ENCODE data around the gene LETM1.
A peak's percentile ranks its signal among the peaks of the same experiment; 100 is the strongest.

Gene LETM1

DNA sequence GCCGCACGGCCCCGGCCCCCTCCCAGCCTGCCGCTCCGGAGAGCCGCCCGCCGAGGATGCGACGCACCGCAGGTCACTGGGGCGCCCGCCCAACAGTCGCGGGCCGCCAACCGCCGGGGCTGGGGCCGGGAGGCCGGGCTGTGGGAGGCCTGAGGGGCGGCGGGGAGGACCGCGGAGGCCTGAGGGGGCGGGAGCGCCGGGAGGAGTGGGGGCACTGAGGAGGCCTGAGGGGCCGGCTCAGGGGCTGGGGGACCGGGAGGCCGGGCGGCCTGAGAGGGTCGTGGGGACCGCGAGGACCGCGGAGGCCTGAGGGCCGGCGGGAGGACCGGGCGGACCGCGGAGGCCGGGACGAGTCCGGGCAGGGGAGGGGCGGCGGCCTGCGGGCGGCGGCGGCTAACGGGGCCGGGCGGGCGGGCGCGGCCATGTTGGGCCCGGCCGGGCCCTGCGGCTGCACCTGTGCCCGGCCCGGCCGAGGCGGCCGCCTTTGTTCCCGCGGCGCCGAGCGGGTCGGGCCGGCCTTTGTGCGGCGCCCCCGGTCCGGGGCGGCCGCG, 15.6 kb upstream of the LETM1 start:
- DNase-seq = no peak

DNA sequence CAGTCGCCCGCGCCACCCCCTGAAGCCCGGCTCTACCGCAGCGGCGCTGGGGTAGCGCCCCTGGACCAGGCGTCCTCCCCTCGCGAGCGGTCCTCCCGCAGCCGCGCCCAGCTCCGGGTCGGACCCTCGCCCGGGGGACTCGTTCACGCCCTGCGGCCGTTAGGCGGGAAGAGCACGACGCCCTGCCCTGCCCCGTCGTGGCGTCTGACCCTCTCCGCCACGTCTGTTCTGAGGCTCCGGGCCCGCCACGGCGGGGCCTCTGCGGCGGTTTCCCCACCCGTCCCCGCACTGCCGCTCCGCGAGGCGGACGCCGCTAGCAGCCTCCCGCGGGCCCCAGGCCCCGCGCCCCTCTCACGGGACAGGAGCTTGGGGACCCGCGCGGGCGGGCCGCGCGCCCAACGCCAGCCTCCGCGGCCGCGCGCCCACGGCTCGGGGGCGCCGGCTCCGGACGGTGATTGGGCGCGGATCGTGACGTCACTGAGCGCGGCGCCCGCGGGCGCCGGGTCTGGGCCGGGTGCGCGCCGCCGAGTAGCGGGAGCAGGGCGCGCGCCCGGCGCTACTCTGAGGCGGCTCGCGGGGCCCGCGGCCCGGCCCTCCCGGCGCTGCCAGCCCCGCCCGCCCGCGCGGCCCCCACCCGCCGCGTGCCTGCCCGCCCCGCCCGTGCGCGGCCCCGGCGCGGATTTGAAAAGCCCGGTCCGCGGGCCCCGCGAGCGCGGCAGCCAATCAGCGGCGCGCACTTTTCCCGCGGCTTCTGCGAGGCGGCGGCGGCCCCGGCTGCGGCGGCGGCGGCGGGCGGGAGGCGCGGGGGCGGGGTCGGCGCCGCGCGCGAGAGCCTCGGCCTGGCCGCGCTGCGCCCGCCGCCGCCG, 14.9 kb upstream of the LETM1 start, which contains the start of gene NSD2:
NSD2 (plus strand) TSS at position 816 of the 866 bp plus-strand sequence. CDS start 29,262 bp downstream, outside the sequence.
- DNase-seq = peak; percentile 71

GRCh38 chr4:1870328-1870577, 14.3 kb upstream of the LETM1 start:
- peak; percentile 70 for DNase-seq

- no peak for DNase-seq
Measured at GRCh38 chr4:1869530-1870327, 13.8 kb upstream of the LETM1 start.

DNA sequence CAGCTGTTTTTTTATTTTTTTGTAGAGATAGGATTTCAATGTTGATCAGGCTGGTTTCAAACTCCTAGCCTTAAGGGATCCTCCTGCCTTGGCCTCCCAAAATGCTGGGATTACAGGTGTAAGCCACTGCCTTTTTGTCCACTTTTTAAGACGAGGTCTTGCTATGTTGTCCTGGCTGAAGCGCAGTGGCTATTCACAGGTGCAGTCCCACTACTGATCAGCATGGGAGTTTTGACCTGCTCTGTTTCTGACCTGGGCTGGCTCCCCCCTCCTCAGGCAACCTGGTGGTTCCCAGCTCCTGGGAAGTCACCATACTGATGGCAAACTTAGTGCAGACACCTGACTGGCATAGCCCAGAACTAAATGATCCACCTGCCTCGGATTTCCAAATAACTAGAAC, 13.0 kb upstream of the LETM1 start:
- no peak for DNase-seq

- no peak for DNase-seq
Measured at GRCh38 chr4:1868293-1868692, 12.3 kb upstream of the LETM1 start.

- no peak for DNase-seq
Measured at GRCh38 chr4:1866189-1866661, 10.3 kb upstream of the LETM1 start.

DNA sequence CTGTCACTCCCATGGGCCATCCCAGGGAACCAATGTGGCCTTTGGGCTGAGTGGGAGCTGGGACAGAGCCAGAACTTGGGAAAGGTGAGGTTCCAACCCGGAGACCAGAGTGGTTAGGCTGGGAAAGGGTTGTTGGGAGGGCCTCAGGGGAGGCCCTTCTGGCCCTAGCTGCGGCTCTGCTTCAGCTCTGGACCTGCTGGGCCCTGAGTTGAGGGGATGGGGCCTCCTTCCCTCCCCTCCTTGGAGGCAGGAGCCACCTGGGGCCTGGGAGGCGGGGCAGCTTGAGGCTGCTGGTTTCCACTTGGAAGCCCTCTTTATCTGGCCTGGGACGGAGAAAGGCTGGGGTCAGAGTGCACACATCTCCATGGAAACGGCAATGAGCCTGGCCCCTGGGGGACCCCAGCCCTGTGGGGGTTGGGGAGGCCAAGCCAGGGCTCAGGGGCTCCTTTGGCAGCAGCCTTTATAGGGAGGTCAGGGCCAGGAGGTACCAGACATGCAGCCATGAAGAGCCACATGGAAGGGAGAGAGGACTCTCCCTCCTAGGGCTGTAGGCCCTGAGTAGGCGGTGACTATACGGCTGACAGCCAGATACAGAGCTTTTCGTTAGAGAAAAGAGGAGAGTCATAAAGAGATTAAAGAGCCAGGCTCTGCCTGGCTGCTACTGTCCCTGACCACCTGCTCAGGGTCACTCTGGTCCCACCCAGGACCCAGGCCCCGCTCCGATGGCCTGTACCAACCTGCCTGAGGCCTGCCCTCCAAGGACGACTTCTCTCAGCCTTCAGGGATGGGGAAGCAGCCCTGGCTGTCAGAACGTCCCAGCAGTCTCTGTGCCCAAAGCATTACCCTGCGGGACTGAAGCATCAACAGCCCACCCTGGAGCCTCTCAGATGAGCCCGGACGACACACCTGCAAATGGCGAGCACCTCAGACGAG, 8.4 kb upstream of the LETM1 start:
- DNase-seq = no peak

- DNase-seq = no peak
Measured at GRCh38 chr4:1863297-1864033, 7.5 kb upstream of the LETM1 start.

DNA sequence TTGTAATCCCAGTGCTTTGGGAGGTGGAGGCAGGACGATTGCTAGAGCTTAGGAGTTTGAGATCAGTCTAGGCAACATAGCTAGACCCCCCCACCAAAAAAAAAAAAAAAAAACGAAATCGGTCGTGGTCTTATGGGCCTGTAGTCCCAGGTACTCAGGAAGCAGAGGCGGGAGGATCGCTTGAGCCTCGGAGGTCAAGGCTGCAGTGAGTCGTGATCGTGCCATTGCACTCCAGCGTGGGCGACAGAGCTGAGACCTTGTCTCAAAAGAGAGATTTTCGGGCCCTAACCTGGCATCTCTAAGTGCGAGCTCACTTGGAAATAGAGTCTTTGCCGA, 7.0 kb upstream of the LETM1 start:
- DNase-seq = no peak

DNA sequence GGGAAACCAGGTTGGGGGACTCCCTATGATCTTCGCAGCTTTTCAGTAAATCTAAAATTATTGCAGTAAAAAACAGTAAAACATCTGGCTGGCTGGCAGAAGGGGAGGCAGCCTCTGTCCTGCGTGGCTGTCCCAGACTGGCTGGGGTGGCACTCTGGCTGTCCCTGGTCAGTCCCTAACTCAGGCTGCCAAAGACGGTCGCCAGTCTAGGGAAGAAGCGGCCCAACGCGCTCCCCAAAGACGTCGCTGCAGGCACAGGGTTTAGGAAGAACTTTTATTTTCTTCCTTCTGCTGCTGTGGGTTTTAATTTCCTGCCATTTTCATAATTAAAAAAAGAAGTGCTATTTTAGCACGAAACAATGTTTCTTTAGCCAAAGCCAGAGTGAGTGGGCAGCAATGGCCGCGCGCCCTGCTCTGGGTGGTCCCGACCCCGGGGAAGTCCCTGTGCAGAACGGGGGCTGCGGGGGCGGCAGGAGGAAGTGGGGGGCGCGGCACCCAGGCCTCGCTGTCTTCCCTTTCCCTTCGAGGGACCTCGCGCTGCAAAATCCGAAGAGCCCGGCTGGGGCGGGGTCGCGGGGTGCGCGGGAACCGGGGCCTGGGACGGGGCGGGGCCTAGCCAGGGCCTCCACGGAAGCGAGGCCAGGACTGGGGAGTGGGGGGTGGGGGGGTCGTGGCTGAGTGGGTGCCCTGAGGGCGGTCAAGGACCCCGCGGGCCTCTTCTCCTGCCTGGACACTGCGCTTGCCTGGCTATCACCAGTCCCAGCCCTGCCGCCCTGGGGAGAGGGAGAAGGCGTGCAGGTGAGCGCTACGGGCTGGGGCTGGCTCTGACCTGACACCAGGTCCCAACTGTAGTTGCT, 6.3 kb upstream of the LETM1 start:
- no peak for DNase-seq

DNA sequence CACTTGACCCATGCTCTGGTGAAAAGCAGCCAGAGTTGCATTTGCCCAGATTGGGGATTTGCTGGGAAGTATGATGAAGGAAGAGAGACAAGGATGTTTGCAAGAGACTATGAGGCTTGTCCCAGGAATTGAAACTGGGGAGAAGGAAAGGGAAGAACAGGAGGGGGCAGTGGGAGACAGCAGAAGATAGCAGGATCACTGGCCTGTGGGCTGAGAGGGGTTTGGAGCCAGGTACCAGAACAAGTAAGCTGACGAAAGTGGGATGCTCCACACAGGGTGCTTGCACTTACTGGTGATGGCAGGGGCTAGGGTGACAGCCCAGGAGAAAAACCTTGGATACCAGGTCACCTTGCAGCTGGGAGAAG, 3.4 kb upstream of the LETM1 start:
- no peak for DNase-seq

GRCh38 chr4:1857931-1858330, 2.0 kb upstream of the LETM1 start:
- DNase-seq = no peak

GRCh38 chr4:1856943-1857699, 1.2 kb upstream of the LETM1 start:
- DNase-seq = no peak

DNA sequence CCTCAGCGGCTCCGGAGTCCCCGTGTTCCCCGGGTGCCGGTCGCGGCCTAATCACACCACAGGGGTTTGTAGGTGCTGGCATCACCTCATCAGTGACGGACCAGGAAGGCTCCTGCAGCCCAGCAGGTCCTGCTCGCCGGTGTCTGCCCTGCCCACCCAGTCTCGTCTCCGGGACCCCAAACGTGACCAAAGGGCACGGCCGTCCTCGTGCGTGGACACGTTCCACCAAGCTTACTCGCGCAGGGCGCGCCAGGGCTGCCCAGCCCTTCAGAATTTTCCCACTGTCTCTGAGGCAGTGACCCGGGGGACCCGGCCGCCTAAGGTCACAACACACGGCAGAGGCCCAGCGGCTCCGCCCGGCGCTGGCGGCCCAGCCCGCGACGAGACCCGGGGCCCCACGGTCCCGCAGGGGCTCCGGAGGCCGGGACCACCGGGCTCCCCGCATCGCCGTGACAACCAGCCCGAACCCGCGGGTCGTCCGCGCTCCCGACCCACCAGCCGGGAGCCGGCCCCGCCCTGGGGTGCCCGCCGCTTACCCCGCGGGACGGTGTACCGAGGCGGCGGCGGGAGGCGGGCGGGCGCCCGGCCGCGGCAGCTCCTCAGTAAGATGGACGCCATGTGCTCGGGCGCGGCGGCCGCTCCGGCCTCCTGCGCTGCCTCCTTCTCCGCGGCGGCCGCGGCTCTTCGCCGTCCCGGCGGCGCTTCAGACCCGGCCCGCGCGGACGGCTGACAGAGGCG, 454 bp downstream of the LETM1 start:
- DNase-seq = no peak

DNA sequence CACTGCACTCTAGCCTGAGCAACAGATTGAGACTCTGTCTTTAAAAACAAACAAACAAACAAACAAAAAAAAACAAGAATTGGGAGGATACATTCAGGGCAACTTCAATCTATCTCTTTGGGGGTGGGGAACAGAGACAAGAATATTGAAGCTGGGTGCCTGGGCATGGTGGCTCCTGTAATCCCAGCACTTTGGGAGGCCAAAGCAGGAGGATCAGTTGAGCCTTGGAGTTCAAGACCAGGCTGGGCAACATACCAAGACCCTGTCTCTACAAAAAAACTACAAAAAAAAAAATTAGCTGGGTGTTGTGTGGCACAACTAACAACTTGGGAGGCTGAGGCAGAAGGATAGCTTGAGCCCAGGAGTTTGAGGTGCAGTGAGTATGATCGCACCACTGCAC, 1.2 kb downstream of the LETM1 start:
- no peak for DNase-seq

GRCh38 chr4:1852904-1853623, 2.9 kb downstream of the LETM1 start:
- DNase-seq = no peak

DNA sequence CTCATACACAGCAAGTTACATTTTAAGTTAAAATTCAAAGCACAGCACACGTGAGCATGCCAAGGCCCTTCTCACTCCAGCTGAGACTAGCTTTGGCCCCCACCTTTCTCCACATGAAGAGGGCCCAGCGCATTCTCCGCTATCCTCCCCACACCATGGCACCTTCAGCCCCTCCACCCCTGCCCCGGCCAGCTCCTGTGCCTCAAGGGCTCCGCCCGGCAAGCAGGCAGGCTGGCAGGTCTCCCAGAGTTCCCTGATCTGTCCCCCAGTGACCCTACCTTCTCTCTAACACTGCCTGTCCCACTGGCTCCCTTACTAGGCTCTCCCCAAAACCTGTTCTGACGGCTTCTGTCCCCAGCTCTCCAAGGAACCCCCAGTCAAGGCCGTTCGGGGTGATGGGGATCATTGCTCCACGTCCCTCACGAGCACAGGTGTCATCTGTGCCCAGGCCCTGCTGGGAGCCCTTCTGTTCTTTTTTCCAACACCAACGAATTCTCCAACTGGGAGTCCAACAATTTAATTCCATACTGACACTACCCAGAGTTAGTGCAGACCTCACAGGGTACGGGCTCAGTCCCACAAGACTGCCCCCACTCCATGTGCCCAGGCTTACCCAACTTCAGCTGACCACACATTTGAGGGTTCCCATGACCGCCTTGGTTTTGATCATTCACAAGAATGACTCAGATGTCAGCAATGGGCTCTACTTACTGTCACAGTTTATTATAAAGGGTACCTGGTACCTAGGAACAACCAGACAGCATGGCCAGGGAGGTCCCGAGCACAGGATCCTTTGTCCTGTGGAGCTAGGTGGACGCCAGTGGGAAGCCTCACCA, 4.2 kb downstream of the LETM1 start:
- DNase-seq = no peak

All from NCI-H1105 treated with DMSO at 0.1 percent for 48 hours (cell line).